GM23338 (cell line): Measurements from ENCODE around the gene FAM13A. TPM values are rescaled to one million over a fixed set of nuclear protein-coding genes. Genes with fewer than 3 reads are reported as not detected.

ENCODE experiments used
- ATAC-seq: fragments of 200-7000 bp; cut with Tn5 transposase; 3 replicates; pipeline ENCODE4 v1.9.1; 2020
- DNase-seq: peaks from one replicate; pipeline ENCODE4 v3.0.0-alpha.2; 2015; ENCODE audit warnings: low spot score
- H2AFZ ChIP-seq: fragments of 200-600 bp; sonication (generic); 2 replicates; pipeline ENCODE4 v1.8.0; 2016; ENCODE audit warnings: antibody characterized with exemption, mild to moderate bottlenecking, moderate library complexity
- H3F3A ChIP-seq: fragments of 200-600 bp; sonication (generic); replicated peaks from 2 replicates; pipeline ENCODE4 v1.8.0; 2017; ENCODE audit warnings: antibody characterized with exemption, mixed run types, low read depth
- H3K27ac ChIP-seq: fragments of 200-600 bp; sonication (generic); 2 replicates; pipeline ENCODE4 v1.6.1; 2016; ENCODE audit warnings: low read depth
- H3K27me3 ChIP-seq: fragments of 200-600 bp; sonication (generic); 2 replicates; pipeline ENCODE4 v1.8.0; 2016; ENCODE audit warnings: mild to moderate bottlenecking, mixed run types, moderate library complexity; ENCODE audit not compliant: insufficient read depth
- H3K36me3 ChIP-seq: fragments of 200-600 bp; sonication (generic); 2 replicates; pipeline ENCODE4 v1.8.0; 2016; ENCODE audit warnings: mild to moderate bottlenecking; ENCODE audit not compliant: insufficient read depth
- H3K4me1 ChIP-seq: fragments of 200-600 bp; sonication (generic); 2 replicates; pipeline ENCODE4 v1.8.0; 2016; ENCODE audit warnings: mild to moderate bottlenecking, moderate library complexity; ENCODE audit not compliant: insufficient read depth
- H3K4me2 ChIP-seq: fragments of 200-600 bp; sonication (generic); 2 replicates; pipeline ENCODE4 v1.7.1; 2017; ENCODE audit warnings: mixed run types
- H3K4me3 ChIP-seq: fragments of 200-600 bp; sonication (generic); 2 replicates; pipeline ENCODE4 v1.6.1; 2016; ENCODE audit warnings: mixed run types
- H3K79me2 ChIP-seq: fragments of 200-600 bp; sonication (generic); replicated peaks from 2 replicates; pipeline ENCODE4 v1.8.0; 2017; ENCODE audit warnings: mild to moderate bottlenecking; ENCODE audit not compliant: insufficient read depth
- H3K9me2 ChIP-seq: fragments of 200-600 bp; sonication (generic); 2 replicates; pipeline ENCODE4 v1.8.0; 2017; ENCODE audit not compliant: insufficient read depth
- H4K20me1 ChIP-seq: fragments of 200-600 bp; sonication (generic); replicated peaks from 2 replicates; pipeline ENCODE4 v1.8.0; 2017; ENCODE audit warnings: mild to moderate bottlenecking; ENCODE audit not compliant: insufficient read depth
- H3K27ac Mint-ChIP-seq: 2 replicates; pipeline ENCODE4 v1.8.0; 2020; ENCODE audit warnings: inconsistent platforms, mild to moderate bottlenecking, moderate library complexity, mixed read lengths
- H3K27me3 Mint-ChIP-seq: 3 replicates; pipeline ENCODE4 v1.8.0; 2022; ENCODE audit warnings: low read depth, mild to moderate bottlenecking, moderate library complexity, mixed read lengths, inconsistent platforms; ENCODE audit not compliant: insufficient read depth, poor library complexity
- H3K36me3 Mint-ChIP-seq: 3 replicates; pipeline ENCODE4 v1.8.0; 2021; ENCODE audit warnings: low read depth, mild to moderate bottlenecking, inconsistent platforms, moderate library complexity, mixed read lengths
- H3K4me1 Mint-ChIP-seq: 3 replicates; pipeline ENCODE4 v1.8.0; 2020; ENCODE audit warnings: mild to moderate bottlenecking, inconsistent platforms, mixed read lengths
- H3K4me3 Mint-ChIP-seq: 3 replicates; pipeline ENCODE4 v1.8.0; 2021; ENCODE audit warnings: moderate library complexity, mild to moderate bottlenecking, inconsistent platforms, mixed read lengths
- H3K9me3 Mint-ChIP-seq: 3 replicates; pipeline ENCODE4 v1.8.0; 2020; ENCODE audit warnings: moderate library complexity, mild to moderate bottlenecking, inconsistent platforms, mixed read lengths
- CTCF ChIP-seq, 2 experiments: fragments of 200-600 bp in 1 of 2; sonication (generic) in 1 of 2; conservative IDR thresholded peaks; 2 replicates each; pipeline versions ENCODE4 v1.5.1 to v1.6.1; 2016 to 2017; ENCODE audit warnings: antibody characterized with exemption in 2 of 2, low read depth in 2 of 2, mild to moderate bottlenecking in 2 of 2, moderate library complexity in 1 of 2
- ETS1 ChIP-seq: IDR thresholded peaks from 2 replicates; pipeline ENCODE4 v1.6.1; 2016; ENCODE audit warnings: antibody characterized with exemption
- EZH2 ChIP-seq: fragments of 200-600 bp; sonication (generic); IDR thresholded peaks from one replicate; pipeline ENCODE4 v1.8.0; 2017; ENCODE audit warnings: antibody characterized with exemption, mild to moderate bottlenecking, low read depth; ENCODE audit not compliant: unreplicated experiment
- EZH2phosphoT487 ChIP-seq: fragments of 200-600 bp; sonication (generic); IDR thresholded peaks from one replicate; pipeline ENCODE4 v1.8.1; 2018; ENCODE audit warnings: antibody characterized with exemption; ENCODE audit not compliant: unreplicated experiment
- JUNB ChIP-seq: IDR thresholded peaks from one replicate; pipeline ENCODE4 v1.6.1; 2016; ENCODE audit warnings: antibody characterized with exemption; ENCODE audit not compliant: unreplicated experiment
- POLR2AphosphoS5 ChIP-seq: IDR thresholded peaks from 2 replicates; pipeline ENCODE4 v1.6.1; 2016; ENCODE audit warnings: antibody characterized with exemption, low read depth
- STAT1 ChIP-seq: IDR thresholded peaks from one replicate; pipeline ENCODE4 v1.6.1; 2016; ENCODE audit warnings: antibody characterized with exemption; ENCODE audit not compliant: unreplicated experiment
- ZNF114 ChIP-seq: fragments of 250-450 bp; sonication (Bioruptor Pico); IDR thresholded peaks from 2 replicates; pipeline ENCODE4 v1.5.0; 2020; ENCODE audit warnings: mild to moderate bottlenecking, moderate library complexity
- ZNF331 ChIP-seq: fragments of 250-450 bp; sonication (Bioruptor Pico); IDR thresholded peaks from 2 replicates; pipeline ENCODE4 v1.5.0; 2020; ENCODE audit warnings: low read depth, mild to moderate bottlenecking, moderate library complexity
- polyA plus RNA-seq: library from polyadenylated mRNA; unstranded; fragments of >200 nt; fragmentation: Nextera tagmentation; extraction: Ambion mirVana; gene quantifications from 2 replicates; pipeline ENCODE4 v1.2.1, GENCODE V29; 2016
- total RNA-seq: library from RNA; depleted of rRNA; stranded (reverse); fragments of >200 nt; shearing (Covaris generic); gene quantifications from 2 replicates; pipeline ENCODE4 v1.2.3, GENCODE V29; 2014

Gene FAM13A
- total and polyA plus RNA-seq, 2 experiments from 2014 or later, result 13.9 to 28.4 TPM

GRCh38 chr4:88754796-88755195, 302.2 kb downstream of the FAM13A start:
- no peaks in the 10 kb centered on the region for H3F3A ChIP-seq
- H3K9me3 Mint-ChIP-seq, result no peaks in the 10 kb centered on the region

GRCh38 chr4:88753658-88754571, 303.1 kb downstream of the FAM13A start:
- DNase-seq, result no peak
- Histone ChIP-seq H3K4me3 (no peak overlapping the region), H3K27me3 (no peaks in the 10 kb centered on the region), H3K27ac (no peak overlapping the region), H3K79me2 (no peaks in the 10 kb centered on the region), H4K20me1 (no peaks in the 10 kb centered on the region), H3K9me2 (no peaks in the 10 kb centered on the region), H3F3A (no peaks in the 10 kb centered on the region), H2AFZ (no peak overlapping the region), H3K36me3 (no peaks in the 10 kb centered on the region), H3K4me2 (no peak overlapping the region), H3K4me1 (peaks cover 15% of the 10 kb centered on the region)
- Mint-ChIP-seq H3K4me3 (no peak overlapping the region), H3K4me1 (peaks cover 19% of the 10 kb centered on the region), H3K27ac (no peak overlapping the region), H3K27me3 (no peaks in the 10 kb centered on the region), H3K9me3 (no peaks in the 10 kb centered on the region), H3K36me3 (peaks cover 8% of the 10 kb centered on the region)
- no peak for ATAC-seq
- TF ChIP-seq ETS1, result no peak
- no peak for TF ChIP-seq POLR2AphosphoS5
- no peak for TF ChIP-seq EZH2phosphoT487
- TF ChIP-seq EZH2, result no peak
- no peak for TF ChIP-seq JUNB
- no peak for TF ChIP-seq STAT1
- TF ChIP-seq ZNF114, result no peak
- TF ChIP-seq ZNF331 (CRISPR knock-in tag), result no peak

More at GRCh38 chr4:88754796-88755195, 302.2 kb downstream of the FAM13A start:
- Mint-ChIP-seq H3K27ac (no peak overlapping the region), H3K36me3 (peaks cover 1% of the 10 kb centered on the region), H3K4me3 (no peak overlapping the region), H3K4me1 (peaks cover 28% of the 10 kb centered on the region), H3K27me3 (no peaks in the 10 kb centered on the region)
- Histone ChIP-seq H3K4me2 (no peak overlapping the region), H3K79me2 (no peaks in the 10 kb centered on the region), H3K27ac (no peak overlapping the region), H3K4me3 (no peak overlapping the region), H3K36me3 (no peaks in the 10 kb centered on the region), H3K4me1 (peaks cover 24% of the 10 kb centered on the region), H2AFZ (no peak overlapping the region), H4K20me1 (no peaks in the 10 kb centered on the region), H3K9me2 (no peaks in the 10 kb centered on the region), H3K27me3 (no peaks in the 10 kb centered on the region)
- TF ChIP-seq CTCF (conservative IDR thresholded peaks at IDR 0.05; ENCODE audit: low read depth in 2 of 2) (peak in 1 of 2 experiments; percentile 24; a peak in 1 of 4 replicates), JUNB (no peak)
- DNase-seq (no peak), ATAC-seq (no peak)
